Glomerular visceral epithelial cell (primary cell): ENCODE data around the gene RPTOR.

ENCODE experiments used
- DNase-seq: peaks from one replicate; pipeline ENCODE4 v3.0.0-alpha.2; 2016; ENCODE audit errors: extremely low spot score

The RPTOR gene

DNA sequence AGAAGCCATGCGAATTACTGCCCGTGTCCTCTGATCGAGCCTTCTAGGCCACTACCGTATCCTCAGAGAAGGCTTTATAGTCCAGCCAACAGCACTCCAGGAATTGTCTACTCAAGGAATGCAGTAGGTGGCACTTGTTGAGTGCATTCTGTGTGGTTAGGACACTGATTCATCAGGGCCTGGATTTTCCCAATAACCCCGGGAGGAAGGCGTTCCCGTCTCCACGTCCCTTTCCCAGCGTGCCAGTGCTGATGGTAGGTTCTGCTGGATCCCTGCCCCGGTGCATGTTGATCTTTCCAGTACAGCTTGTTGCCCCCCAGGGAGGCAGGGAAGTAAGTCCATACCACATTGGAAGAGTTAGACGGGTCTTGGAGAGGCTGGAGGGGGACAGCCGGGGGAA, 122.2 kb downstream of the RPTOR start:
- DNase-seq, result no peak

GRCh38 chr17:80667462-80668277, 123.0 kb downstream of the RPTOR start:
- DNase-seq, result no peak

DNA sequence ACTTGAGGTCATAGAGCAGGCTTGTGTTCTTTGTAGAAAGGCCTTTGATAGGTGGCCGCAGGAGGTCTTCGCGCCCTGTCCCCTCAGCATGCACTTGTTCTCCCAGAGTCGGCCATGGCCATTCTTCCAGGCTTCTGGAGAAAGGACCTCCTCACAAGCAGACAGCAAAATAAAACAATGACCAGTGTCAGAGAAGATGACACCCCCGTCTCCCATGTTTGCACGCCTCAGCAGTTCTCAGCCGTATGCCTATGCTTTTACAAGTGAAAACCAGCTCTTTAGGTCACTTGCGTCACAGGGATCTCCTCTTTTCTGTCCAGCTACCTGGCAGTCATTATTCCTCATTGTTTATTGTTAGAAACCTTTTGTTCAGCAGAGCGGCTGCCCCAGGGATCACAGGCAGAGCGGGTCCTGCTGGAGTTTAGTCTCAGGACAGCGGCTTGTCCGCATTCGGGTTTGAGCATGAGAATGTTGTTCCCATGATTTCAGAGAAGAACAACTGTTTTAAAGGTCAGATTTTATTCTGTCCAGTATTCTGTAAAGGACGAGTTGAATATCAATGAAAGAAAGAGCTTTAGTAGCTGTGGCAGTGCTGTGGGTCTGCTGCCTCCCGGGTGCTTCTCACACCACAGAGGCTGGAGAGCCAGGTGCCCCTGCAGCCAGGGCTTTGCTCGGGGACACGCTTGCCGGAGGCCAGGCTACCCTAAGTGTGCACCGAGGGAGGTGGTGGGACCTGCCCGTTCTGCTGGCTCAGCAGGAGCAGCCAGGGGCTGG, 123.9 kb downstream of the RPTOR start:
- DNase-seq, result no peak

- DNase-seq, result no peak
Measured at GRCh38 chr17:80671039-80671824, 126.6 kb downstream of the RPTOR start.

DNA sequence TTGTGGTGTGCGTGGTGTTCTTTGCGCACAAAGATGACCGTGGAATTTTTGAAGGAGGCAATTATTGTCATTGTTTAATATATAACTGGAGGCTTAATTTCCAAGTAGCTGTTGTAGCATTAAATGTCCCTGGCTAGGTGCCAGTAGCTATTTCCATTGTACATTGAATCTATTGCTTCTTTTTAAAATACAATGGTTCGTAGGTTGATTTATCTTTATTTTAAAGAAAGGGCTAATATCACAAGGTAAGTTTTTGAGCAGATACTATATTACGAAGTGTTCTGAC, 127.1 kb downstream of the RPTOR start:
- no peak for DNase-seq

DNA sequence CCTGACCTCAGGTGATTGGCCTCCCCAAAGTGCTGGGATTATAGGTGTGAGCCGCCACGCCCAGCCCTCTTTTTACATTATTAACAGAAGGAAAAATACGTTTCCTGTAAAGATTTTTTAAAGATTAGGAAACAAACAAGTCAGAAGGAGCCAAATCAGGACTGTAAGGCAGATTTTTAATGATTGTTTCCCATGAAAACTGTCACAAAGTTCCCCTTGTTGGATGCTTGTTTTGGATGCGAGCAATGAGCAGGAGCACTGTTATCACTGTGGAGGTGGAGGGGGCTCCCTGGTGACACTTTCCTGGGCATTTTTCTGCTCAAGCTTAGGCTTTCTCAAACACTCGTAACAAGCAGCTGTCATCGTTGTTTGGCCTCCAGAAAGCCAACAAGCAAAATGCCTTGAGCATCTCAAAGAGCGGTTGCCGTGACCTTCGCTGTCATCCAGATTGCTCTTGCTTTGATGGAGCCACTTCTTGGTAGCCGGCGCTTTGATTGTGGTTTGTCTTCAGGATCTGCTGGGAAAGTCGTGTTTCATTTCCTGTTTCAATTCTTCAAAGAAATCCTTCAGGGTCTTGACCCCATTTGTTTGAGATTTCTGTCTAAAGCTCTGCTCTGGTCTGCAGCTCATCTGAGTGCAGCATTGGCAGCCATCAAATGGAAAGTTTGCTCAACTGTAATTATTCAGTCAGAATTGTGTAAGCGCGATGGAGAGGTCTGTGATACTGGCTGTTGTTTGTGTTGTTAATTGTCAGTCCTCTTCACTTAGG, 128.7 kb downstream of the RPTOR start:
- no peak for DNase-seq

DNA sequence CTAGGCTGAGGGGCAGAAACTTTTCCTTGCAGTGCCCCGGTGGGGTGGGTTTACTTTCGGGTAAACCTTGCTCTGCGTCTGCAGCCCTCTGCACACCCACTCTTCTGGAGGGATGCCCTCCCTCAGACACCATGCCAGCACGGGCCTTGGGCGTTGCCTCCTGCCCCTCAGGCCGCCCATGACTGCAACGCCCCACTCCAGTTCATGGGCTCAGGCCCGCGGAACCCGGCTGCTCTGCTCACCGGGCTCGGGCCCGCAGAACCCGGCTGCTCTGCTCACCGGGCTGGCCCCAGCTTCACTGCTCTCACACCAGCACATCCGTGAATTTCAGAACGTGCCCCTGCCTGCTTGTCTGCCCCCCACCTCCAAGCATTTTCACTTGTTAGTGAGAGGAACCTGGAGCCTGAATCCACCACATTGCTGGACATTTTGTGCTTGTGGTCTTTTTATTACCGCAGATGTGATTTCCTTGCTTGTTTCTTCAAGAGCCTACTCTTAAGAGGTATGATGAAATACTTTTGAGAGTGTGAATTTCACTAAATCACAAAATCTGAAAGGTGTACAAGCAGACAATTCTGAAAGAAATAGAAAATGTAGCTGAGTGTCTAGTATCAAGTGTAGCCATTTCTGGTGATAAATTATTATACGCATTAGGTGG, 130.9 kb downstream of the RPTOR start:
- DNase-seq, result no peak

DNA sequence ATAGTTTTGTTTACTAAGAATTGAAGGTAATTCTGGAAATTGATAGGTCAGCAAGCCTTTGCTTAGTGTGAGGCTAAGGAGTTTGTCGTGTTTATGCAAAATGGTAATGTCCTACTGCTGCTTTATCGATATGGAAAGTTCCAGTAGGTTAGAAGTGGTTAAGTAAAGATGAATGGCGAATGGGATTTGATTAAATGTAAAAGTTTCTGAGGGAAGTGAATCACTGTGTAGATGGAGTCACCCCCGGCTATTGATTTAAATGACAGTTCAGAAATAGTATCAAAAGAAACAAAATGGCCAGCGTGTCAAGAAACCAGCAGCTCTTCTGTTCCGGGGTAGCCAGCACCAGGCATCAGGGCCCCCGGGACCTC, 131.4 kb downstream of the RPTOR start:
- no peak for DNase-seq

DNA sequence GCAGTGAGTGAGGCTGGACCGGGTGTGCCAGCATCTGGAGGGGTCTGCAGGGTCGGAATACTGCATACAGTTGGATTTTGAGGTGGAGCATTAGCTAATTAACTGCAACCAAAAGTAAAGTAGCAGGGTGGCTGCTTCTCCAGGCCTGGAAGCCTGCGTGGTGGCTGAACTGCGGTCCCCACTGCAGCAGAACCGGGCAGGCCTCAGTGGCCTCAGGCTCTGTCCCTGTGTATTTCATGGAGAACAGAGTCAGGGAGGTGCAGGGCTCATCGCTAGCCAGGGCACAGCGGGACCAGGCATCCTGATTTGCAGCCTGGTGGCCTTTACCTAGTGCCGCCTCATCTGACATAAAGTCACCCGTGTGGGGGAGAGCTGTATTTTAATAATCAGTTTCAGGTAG, 131.9 kb downstream of the RPTOR start:
- no peak for DNase-seq

GRCh38 chr17:80677214-80677756, 132.6 kb downstream of the RPTOR start:
- DNase-seq, result no peak

GRCh38 chr17:80679816-80680215, 135.2 kb downstream of the RPTOR start:
- no peak for DNase-seq

GRCh38 chr17:80681215-80681614, 136.6 kb downstream of the RPTOR start:
- no peak for DNase-seq

GRCh38 chr17:80682372-80682771, 137.7 kb downstream of the RPTOR start:
- no peak for DNase-seq

DNA sequence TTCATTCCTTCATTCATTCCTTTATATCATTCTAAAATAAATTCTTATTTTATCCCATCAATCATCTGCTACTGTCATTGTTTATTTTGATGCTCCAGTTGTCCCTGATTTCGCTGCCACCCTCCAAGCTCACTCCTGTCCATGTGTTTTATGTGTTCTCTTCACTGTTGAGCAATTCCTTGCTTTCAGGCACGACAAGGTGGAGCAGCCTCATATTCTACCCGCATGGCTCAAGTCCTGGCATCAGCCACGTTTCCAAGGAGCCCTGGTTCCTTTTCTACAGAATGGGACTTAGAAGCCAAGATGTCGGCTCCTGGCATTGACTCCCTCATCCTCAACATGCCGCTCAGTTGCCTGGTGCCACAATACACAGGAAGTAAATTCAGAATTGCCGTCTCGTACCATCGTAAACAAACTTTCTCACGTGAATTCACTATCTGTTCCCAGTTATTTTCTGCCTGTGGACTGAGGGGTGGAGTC, 139.0 kb downstream of the RPTOR start:
- no peak for DNase-seq

GRCh38 chr17:80687839-80688238, 143.2 kb downstream of the RPTOR start:
- DNase-seq, result no peak

DNA sequence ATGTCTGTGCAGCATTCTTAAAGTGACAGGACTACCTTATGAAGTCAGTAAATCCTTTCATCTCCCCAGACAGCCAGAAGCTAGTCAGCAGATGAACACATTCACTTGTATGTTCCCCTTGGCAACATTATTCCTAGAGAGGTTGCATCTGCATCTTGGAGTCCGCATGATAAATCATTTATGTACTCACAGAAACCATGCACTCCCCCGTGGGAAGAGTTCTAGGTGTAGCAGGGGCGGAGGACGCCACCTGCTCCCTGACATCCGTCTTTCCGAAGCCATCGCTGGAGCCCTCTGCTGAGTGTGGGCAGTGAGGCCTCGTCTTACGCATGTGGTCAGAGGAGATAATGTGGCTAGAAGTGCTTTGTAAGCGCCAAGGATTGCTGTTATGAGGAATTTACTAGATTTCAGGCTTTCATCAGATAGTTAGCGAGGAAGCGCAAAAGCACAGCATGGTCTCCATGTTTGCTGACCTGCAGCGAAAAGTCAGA, 144.5 kb downstream of the RPTOR start:
- DNase-seq, result no peak

- DNase-seq, result no peak
Measured at GRCh38 chr17:80691784-80692183, 147.1 kb downstream of the RPTOR start.

DNA sequence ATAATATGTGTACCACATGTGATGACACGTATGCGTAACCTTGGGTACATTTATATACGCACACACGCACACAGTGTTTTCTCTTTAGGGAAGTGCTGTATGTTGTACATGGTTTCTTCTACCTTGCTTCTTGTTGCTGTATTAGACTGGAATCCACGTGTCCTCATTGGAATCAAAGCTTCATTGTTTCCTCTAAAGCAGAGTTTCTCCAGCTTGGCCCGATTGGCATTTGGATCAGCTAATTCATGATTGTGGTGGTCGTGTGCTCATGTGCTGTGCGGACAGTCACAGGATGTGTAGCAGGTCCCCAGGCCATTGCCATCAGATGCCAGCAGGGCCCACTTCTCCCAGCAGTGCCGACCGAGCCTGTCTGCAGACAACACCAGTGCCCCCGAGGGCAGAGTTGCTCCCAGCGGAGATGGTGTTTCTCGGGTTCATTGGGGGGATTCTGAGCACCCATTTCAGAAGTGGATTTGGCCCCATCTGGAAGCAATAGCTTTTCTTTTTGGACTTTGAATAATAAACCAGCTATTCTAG, 148.4 kb downstream of the RPTOR start:
- no peak for DNase-seq

GRCh38 chr17:80693511-80693910, 148.9 kb downstream of the RPTOR start:
- no peak for DNase-seq
